Neural cell (in vitro differentiated cells): Measurements from ENCODE around the gene PRIMA1.

Source experiments
- CTCF ChIP-seq: fragments of 450-650 bp; IDR thresholded peaks from 2 replicates; pipeline ENCODE4 v1.5.1; 2014; ENCODE audit warnings: antibody characterized with exemption, mild to moderate bottlenecking, moderate library complexity; ENCODE audit not compliant: poor library complexity, severe bottlenecking
- EP300 ChIP-seq: fragments of 450-650 bp; conservative IDR thresholded peaks from 2 replicates; pipeline ENCODE4 v1.6.1; 2014; ENCODE audit warnings: antibody characterized with exemption, mild to moderate bottlenecking, moderate library complexity; ENCODE audit not compliant: poor library complexity, severe bottlenecking
- EZH2 ChIP-seq: fragments of 200-600, 300-800 bp; shearing (Covaris generic), sonication (generic); IDR thresholded peaks from 2 replicates; pipeline ENCODE4 v1.6.1; 2014; ENCODE audit warnings: antibody characterized with exemption, low read length, borderline replicate concordance, mild to moderate bottlenecking; ENCODE audit not compliant: insufficient read depth, poor library complexity, severe bottlenecking
- POLR2AphosphoS5 ChIP-seq: IDR thresholded peaks from 2 replicates; pipeline ENCODE4 v1.6.1; 2012
- RAD21 ChIP-seq: fragments of 450-650 bp; conservative IDR thresholded peaks from 2 replicates; pipeline ENCODE4 v1.6.1; 2014; ENCODE audit warnings: antibody characterized with exemption, mild to moderate bottlenecking, moderate library complexity
- REST ChIP-seq: IDR thresholded peaks from 2 replicates; pipeline ENCODE4 v1.6.1; 2012; ENCODE audit warnings: borderline replicate concordance

GRCh38 chr14:93733631-93734030 lies 54.7 kb downstream of the PRIMA1 start:
- TF ChIP-seq CTCF (no peak), REST (no peak), POLR2AphosphoS5 (no peak), RAD21 (no peak), EP300 (no peak), EZH2 (no peak)
